ENCODE measurements around the gene CFAP92. TPM values are rescaled to one million over a fixed set of nuclear protein-coding genes. Genes with fewer than 3 reads are reported as not detected.

Gene CFAP92
- total and polyA plus RNA-seq, 2 donors: 2.0 to 10.0 TPM

DNA sequence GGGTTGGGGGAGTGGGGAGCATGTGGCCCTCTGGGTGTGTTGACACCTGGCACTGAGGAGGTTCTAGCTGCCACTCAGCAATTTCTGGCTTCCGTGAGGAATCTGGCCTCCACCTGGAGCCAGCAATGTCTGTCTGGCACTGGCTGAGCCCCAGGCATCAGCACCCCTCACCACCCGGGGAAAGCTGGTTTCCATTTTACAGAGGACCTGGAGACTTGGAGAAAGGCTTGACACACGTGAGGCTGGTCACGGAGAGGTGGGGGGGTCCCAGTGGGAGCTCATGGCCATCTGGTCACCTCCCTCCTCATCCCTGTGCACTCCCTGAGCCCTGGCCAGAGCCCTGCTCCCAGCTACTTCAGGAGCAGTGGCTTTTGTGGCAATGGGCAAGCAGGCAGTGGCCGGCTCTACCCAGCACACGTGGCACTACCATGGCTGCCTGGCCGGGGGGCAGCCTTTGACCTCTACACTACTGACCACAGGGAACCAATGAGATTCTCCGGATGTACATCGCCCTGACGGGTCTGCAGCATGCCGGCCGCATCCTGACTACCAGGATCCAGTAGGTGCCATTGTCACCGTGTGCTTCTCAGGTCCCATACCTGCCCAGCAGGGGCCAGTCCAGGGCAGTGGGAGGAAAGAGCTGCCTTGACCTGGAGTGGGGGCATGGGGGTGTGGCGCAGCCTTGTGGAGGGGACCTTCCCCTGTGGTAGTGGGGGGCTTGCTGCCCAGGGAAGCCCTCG is 86.0 kb downstream of the CFAP92 start:
- Histone ChIP-seq H3K9me3 (ENCODE audit: control insufficient read depth in 2 of 2, insufficient read depth in 1 of 2, low read length in 1 of 2) (no peaks in the 10 kb centered on the region), H3K27me3 (ENCODE audit: control insufficient read depth in 2 of 2, insufficient read depth in 1 of 2, low read length in 1 of 2) (no peaks in the 10 kb centered on the region), H3K4me1 (ENCODE audit: control insufficient read depth in 2 of 2, insufficient read depth in 2 of 2, low read length in 2 of 2) (no peaks in the 10 kb centered on the region), H3K36me3 (ENCODE audit: control insufficient read depth in 2 of 2, insufficient read depth in 2 of 2, low read length in 1 of 2) (peaks cover 95% of the 10 kb centered on the region in 2 donors), H3K27ac (ENCODE audit: low read depth in 1 of 2, low read length in 1 of 2) (no peak overlapping the region), H3K4me3 (ENCODE audit: low read length in 2 of 2) (no peak overlapping the region)
- 98% methylated on average over 15 of the region's 15 CpGs for WGBS
- DNase-seq (ENCODE audit: low read depth in 6 of 9, low spot score in 9 of 9): no peak

DNA sequence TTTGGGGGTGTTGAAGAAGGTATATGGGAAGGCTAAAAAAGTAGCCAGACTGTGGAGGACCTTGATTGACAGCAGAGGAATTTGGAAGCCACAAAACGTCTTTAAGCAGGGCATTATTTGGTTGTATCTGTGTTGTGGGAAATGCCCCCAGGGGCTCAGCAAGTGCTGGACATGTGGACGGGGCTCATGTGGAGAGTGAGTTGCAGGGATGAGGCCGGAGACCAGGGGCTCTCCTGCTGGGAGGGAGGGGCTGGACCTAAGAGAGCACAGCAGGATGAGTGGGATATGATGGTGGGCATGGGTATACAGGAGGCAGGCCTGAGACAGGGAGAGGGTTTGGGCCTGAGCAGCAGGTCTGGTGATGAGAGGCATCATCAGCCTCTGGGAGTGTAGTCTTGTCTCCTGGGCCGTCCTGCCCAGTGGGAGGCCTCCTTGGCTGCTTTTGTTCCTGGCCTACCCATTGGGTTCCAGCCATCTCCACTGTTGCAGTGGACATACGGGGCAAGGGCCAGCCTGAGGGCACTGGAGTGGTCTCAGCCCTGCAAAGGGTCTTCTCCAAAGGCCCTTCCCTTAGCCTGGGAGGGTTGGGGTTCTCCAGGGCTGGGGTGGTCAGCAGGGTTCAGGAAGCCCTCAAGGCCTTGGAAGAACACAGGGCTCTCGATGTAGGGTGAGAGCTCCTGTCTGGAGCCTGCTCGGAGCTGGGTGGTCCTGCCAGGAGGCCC is 86.9 kb downstream of the CFAP92 start:
- Histone ChIP-seq H3K27ac (ENCODE audit: low read depth in 1 of 2, low read length in 1 of 2) (no peak overlapping the region), H3K36me3 (ENCODE audit: control insufficient read depth in 2 of 2, insufficient read depth in 2 of 2, low read length in 1 of 2) (peaks cover 95% of the 10 kb centered on the region in 2 donors), H3K9me3 (ENCODE audit: control insufficient read depth in 2 of 2, insufficient read depth in 1 of 2, low read length in 1 of 2) (no peaks in the 10 kb centered on the region), H3K27me3 (ENCODE audit: control insufficient read depth in 2 of 2, insufficient read depth in 1 of 2, low read length in 1 of 2) (no peaks in the 10 kb centered on the region), H3K4me3 (ENCODE audit: low read length in 2 of 2) (no peak overlapping the region), H3K4me1 (ENCODE audit: control insufficient read depth in 2 of 2, insufficient read depth in 2 of 2, low read length in 2 of 2) (no peaks in the 10 kb centered on the region)
- 95% methylated on average over 7 of the region's 7 CpGs for WGBS
- no peak for DNase-seq (ENCODE audit: low read depth in 6 of 9, low spot score in 9 of 9)

DNA sequence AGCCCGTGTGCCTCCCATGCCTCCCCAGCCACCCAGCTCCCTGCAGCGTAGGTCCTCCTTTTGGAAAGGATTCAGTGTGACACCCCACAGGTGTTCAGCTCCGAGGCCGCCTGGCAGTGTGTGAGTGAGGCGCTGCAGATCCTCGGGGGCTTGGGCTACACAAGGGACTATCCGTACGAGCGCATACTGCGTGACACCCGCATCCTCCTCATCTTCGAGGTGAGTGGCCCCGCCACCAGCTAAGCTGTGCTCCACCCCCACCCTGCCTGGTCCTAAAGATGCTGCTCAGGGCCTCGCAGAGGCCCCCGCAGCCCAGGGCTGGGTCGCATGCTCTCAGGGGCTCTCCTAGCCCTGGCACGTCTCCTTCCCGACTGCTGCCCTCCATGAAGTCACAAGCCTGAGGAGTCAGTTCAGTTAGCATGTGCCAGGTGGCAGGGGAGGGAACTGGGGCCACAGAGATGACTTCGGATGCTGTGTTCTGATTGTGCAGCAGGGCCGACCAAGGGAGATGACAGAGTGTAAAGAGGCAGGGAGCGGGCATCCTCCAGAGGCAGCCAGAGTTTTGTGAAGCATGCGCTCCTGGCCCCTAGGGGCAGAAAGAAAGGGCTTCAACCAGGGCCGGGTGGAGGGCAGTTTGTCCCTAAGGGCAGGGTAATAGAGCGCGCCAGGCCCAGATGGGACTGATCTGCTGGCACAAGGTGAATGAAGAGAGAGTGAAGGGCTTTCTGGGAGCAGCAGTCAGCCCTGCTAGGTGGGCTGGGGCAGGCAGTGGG is 87.7 kb downstream of the CFAP92 start:
- H3K27me3 ChIP-seq (ENCODE audit: control insufficient read depth in 2 of 2, insufficient read depth in 1 of 2, low read length in 1 of 2): no peaks in the 10 kb centered on the region
- H3K36me3 ChIP-seq (ENCODE audit: control insufficient read depth in 2 of 2, insufficient read depth in 2 of 2, low read length in 1 of 2): peaks cover 95 to 96% of the 10 kb centered on the region in 2 donors
- 97% methylated on average over 25 of the region's 25 CpGs for WGBS
- no peak for DNase-seq (ENCODE audit: low read depth in 6 of 9, low spot score in 9 of 9)
- H3K4me1 ChIP-seq (ENCODE audit: control insufficient read depth in 2 of 2, insufficient read depth in 2 of 2, low read length in 2 of 2): no peaks in the 10 kb centered on the region
- no peak overlapping the region for H3K4me3 ChIP-seq (ENCODE audit: low read length in 2 of 2)
- H3K27ac ChIP-seq (ENCODE audit: low read depth in 1 of 2, low read length in 1 of 2): no peak overlapping the region
- no peaks in the 10 kb centered on the region for H3K9me3 ChIP-seq (ENCODE audit: control insufficient read depth in 2 of 2, insufficient read depth in 1 of 2, low read length in 1 of 2)

DNA sequence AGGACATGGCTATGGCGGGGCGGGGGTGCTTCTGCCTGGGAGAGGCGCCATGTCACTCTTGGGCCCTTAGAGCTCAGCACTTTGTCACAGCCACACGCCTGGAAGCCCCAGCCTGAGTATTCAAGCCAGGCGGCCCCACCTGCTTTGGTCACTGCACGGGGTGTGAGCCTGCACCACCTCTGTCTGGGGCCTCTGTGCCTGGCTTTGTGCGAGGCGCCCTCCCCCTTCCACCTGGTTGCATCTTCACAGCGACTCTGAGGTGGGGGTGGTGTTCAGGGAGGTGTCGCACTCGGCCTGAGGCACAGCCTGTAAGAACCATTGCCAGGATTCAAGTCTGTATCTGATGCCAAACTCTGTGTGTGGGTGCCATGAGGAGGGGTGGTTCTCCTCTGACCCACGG is 90.4 kb downstream of the CFAP92 start:
- peaks cover 89 to 93% of the 10 kb centered on the region in 2 donors for H3K36me3 ChIP-seq (ENCODE audit: control insufficient read depth in 2 of 2, insufficient read depth in 2 of 2, low read length in 1 of 2)
- no peak overlapping the region for H3K27ac ChIP-seq (ENCODE audit: low read depth in 1 of 2, low read length in 1 of 2)
- H3K27me3 ChIP-seq (ENCODE audit: control insufficient read depth in 2 of 2, insufficient read depth in 1 of 2, low read length in 1 of 2): no peaks in the 10 kb centered on the region
- WGBS: 94% methylated on average over 12 of the region's 12 CpGs
- no peaks in the 10 kb centered on the region for H3K4me1 ChIP-seq (ENCODE audit: control insufficient read depth in 2 of 2, insufficient read depth in 2 of 2, low read length in 2 of 2)
- no peak for DNase-seq (ENCODE audit: low read depth in 6 of 9, low spot score in 9 of 9)
- H3K9me3 ChIP-seq (ENCODE audit: control insufficient read depth in 2 of 2, insufficient read depth in 1 of 2, low read length in 1 of 2): no peaks in the 10 kb centered on the region
- H3K4me3 ChIP-seq (ENCODE audit: low read length in 2 of 2): no peak overlapping the region

DNA sequence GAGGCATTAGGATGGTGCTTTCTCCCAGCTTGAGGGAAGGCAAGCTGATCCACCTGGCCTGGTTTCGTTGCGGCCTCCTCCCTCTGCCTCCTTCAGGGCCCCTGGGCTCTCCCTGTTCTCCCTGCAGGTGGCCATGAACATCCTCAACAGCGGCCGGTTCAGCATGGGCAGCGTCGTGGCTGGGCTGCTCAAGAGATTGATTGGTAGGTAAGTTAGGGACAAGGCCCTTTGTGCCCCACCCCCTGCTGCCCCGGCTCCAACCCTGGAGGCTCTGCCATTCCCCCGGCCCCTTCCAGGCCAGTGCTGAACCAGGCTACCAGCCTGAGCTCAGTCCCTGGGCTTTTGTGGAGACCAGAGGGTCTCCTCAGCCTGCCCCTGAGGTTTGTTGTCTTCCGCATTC is 91.5 kb downstream of the CFAP92 start:
- Histone ChIP-seq H3K4me1 (ENCODE audit: control insufficient read depth in 2 of 2, insufficient read depth in 2 of 2, low read length in 2 of 2) (no peaks in the 10 kb centered on the region), H3K4me3 (ENCODE audit: low read length in 2 of 2) (no peak overlapping the region), H3K36me3 (ENCODE audit: control insufficient read depth in 2 of 2, insufficient read depth in 2 of 2, low read length in 1 of 2) (peaks cover 89 to 93% of the 10 kb centered on the region in 2 donors), H3K27me3 (ENCODE audit: control insufficient read depth in 2 of 2, insufficient read depth in 1 of 2, low read length in 1 of 2) (no peaks in the 10 kb centered on the region), H3K27ac (ENCODE audit: low read depth in 1 of 2, low read length in 1 of 2) (no peak overlapping the region), H3K9me3 (ENCODE audit: control insufficient read depth in 2 of 2, insufficient read depth in 1 of 2, low read length in 1 of 2) (no peaks in the 10 kb centered on the region)
- DNase-seq (ENCODE audit: low read depth in 6 of 9, low spot score in 9 of 9): no peak
- 98% methylated on average over 9 of the region's 9 CpGs for WGBS

DNA sequence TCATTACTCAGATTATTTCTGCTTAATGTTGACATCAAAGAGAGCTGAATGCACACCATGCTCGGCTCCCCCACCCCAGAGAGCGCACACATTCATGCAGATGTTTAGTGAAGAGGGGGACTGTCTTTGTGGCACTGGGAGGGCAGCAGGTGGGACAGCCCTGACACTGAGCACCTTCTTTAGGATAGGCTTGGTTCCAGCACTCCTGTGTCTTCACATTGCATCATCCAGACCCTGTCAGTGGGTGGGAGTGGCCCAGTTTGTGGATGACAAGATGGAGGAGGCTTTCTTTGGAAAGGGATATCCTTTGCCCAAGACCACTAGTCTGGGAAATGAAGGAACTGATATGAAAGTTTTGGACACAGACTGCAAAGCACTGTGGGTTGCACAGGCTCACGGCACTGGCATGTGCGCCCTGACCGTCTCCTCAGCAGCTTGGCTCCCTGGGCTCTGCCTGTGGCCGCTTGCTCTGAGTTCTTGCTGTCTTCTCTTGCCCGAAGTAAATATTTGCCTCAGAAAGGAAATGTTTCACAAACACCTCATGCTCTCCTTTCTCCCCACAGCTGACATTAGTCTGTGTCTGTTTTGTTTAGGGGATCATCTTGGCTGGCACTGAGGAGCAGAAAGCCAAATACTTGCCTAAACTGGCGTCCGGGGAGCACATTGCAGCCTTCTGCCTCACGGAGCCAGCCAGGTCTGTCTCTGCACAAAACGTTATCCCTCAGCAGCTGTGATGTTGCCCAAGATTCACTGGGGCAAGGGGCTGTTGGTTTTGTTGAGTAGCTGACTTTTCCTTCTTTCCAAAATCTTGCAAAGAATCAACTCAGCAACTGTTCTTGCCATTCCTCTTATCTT is 97.8 kb downstream of the CFAP92 start:
- DNase-seq (ENCODE audit: low read depth in 6 of 9, low spot score in 9 of 9): no peak
- H3K27me3 ChIP-seq (ENCODE audit: control insufficient read depth in 2 of 2, insufficient read depth in 1 of 2, low read length in 1 of 2): no peaks in the 10 kb centered on the region
- 93% methylated on average over 11 of the region's 11 CpGs for WGBS
- H3K9me3 ChIP-seq (ENCODE audit: control insufficient read depth in 2 of 2, insufficient read depth in 1 of 2, low read length in 1 of 2): no peaks in the 10 kb centered on the region
- no peak overlapping the region for H3K4me3 ChIP-seq (ENCODE audit: low read length in 2 of 2)
- no peak overlapping the region for H3K27ac ChIP-seq (ENCODE audit: low read depth in 1 of 2, low read length in 1 of 2)
- no peaks in the 10 kb centered on the region for H3K4me1 ChIP-seq (ENCODE audit: control insufficient read depth in 2 of 2, insufficient read depth in 2 of 2, low read length in 2 of 2)
- H3K36me3 ChIP-seq (ENCODE audit: control insufficient read depth in 2 of 2, insufficient read depth in 2 of 2, low read length in 1 of 2): peaks cover 67 to 70% of the 10 kb centered on the region in 2 donors

DNA sequence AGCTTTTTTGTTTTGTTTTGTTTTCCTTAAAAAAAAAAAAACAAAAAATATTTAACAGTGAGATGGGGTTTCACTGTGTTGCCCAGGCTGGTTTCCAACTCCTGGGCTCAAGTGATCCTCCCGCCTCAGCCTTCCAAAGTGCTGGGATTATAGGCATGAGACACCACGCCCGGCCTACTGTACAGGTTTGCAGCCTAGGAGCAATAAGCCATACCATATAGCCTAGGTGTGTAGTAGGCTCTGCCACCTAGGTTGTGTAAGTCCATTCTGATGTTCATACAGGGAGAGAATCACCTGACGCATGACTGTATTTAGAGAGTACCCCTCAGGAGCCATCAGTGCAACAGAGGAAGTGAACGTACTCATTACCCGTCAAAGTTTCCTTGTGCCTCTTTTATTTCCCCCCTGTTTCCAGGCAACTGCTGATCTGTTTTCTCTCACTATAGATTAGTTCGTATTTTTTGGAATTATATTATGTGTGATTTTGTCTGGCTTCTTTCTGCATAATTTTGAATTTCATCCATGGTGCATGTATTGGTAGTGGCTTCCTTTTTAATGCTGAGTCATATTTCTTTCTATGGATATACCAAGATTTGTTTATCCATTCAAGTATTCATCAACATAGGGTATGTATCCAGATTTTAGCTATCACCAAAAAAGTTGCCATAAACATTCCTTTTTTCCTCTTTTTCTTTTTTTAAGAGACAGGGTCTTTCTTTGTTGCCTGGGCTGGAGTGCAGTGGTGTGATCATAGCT is 104.6 kb downstream of the CFAP92 start:
- no peak overlapping the region for H3K4me3 ChIP-seq (ENCODE audit: low read length in 2 of 2)
- H3K9me3 ChIP-seq (ENCODE audit: control insufficient read depth in 2 of 2, insufficient read depth in 1 of 2, low read length in 1 of 2): no peaks in the 10 kb centered on the region
- no peak overlapping the region for H3K27ac ChIP-seq (ENCODE audit: low read depth in 1 of 2, low read length in 1 of 2)
- H3K4me1 ChIP-seq (ENCODE audit: control insufficient read depth in 2 of 2, insufficient read depth in 2 of 2, low read length in 2 of 2): no peaks in the 10 kb centered on the region
- no peak for DNase-seq (ENCODE audit: low read depth in 6 of 9, low spot score in 9 of 9)
- H3K36me3 ChIP-seq (ENCODE audit: control insufficient read depth in 2 of 2, insufficient read depth in 2 of 2, low read length in 1 of 2): peaks cover 35 to 41% of the 10 kb centered on the region in 2 donors
- H3K27me3 ChIP-seq (ENCODE audit: control insufficient read depth in 2 of 2, insufficient read depth in 1 of 2, low read length in 1 of 2): no peaks in the 10 kb centered on the region
- WGBS: 98% methylated on average over 7 of the region's 7 CpGs

DNA sequence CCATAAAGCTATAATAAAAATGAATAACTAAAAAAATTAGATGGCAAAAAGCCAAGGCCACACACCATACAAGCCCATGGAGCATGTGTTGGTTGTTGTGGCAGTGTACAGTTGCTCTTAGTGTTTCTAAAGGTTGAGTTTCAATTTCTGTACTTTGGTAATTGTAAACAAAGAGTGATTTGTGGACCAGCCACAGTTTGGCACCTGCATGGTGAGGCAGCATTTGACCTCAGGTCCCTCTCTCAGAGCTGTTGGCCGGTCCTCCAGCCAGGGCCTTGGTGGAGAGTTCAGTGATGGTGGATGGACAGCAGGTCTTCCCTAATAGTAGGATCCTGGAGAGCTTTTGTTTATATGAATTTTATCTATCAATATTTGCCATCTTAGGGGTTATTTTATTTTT is 108.9 kb downstream of the CFAP92 start:
- WGBS: 96% methylated on average over 1 of the region's 1 CpG
- no peaks in the 10 kb centered on the region for H3K9me3 ChIP-seq (ENCODE audit: control insufficient read depth in 2 of 2, insufficient read depth in 1 of 2, low read length in 1 of 2)
- H3K4me1 ChIP-seq (ENCODE audit: control insufficient read depth in 2 of 2, insufficient read depth in 2 of 2, low read length in 2 of 2): peaks cover 3 to 13% of the 10 kb centered on the region in 2 donors
- no peak for DNase-seq (ENCODE audit: low read depth in 6 of 9, low spot score in 9 of 9)
- peaks cover 24 to 41% of the 10 kb centered on the region in 2 donors for H3K36me3 ChIP-seq (ENCODE audit: control insufficient read depth in 2 of 2, insufficient read depth in 2 of 2, low read length in 1 of 2)
- no peaks in the 10 kb centered on the region for H3K27me3 ChIP-seq (ENCODE audit: control insufficient read depth in 2 of 2, insufficient read depth in 1 of 2, low read length in 1 of 2)
- no peak overlapping the region for H3K4me3 ChIP-seq (ENCODE audit: low read length in 2 of 2)
- no peak overlapping the region for H3K27ac ChIP-seq (ENCODE audit: low read depth in 1 of 2, low read length in 1 of 2)

Data from thymus (tissue), 11 donors.